IPS DF 19.7 (cell line): ENCODE measurements around the gene CASP1.
A peak's percentile ranks its signal among the peaks of the same experiment; 100 is the strongest.
"Not testable (repeated sequence)": the region's sequence is repeated elsewhere in the genome, so short reads cannot be mapped to it uniquely, and the experiment has no call there.

Experiments
- DNase-seq: peaks from one replicate; pipeline ENCODE4 v3.0.0-alpha.2; 2013; ENCODE audit warnings: low read depth, low spot score

Gene CASP1

GRCh38 chr11:105046898-105047579 is 12.1 kb upstream of the CASP1 start:
- no peak for DNase-seq

DNA sequence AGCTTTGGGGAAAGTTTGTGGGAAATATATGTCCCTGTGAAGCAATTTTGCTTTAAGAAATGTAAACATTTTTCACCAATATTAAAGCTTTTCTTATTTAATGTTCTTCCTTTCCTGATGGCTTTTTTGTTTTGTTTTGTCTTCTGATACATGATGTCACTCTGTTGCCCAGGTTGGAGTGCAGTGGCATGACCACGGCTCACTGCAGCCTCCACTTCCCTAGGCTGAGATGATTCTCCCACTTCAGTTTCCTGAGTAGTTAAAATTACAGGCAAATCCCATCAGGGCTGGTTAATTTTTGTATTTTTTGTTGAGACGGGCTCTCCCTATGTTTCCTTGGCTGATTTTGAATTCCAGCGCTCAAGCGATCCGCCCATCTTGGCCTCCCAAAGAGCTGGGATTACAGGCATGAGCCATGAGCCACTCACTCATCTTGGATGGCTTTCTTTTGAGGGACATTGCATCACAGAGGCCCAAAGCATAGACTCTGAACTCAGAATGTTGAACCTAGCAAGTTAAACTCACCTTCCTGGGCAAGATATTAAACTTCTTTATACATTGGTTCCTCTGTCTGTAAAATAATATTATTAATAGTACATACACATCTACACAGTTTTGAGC is 10.8 kb upstream of the CASP1 start:
- DNase-seq = no peak

- DNase-seq = not testable (repeated sequence)
Measured at GRCh38 chr11:105044557-105045524, 9.9 kb upstream of the CASP1 start, which contains the start of gene CARD16. Gene CARD16, minus strand, starts transcription at chr11:105045335. Its CDS starts 38 bp downstream, at chr11:105045297.

GRCh38 chr11:105042178-105042577 is 7.2 kb upstream of the CASP1 start:
- DNase-seq = no peak

- no peak for DNase-seq
Measured at GRCh38 chr11:105040703-105041102, 5.8 kb upstream of the CASP1 start.

GRCh38 chr11:105034388-105034787 is 556 bp downstream of the CASP1 start:
- not testable (repeated sequence) for DNase-seq

DNA sequence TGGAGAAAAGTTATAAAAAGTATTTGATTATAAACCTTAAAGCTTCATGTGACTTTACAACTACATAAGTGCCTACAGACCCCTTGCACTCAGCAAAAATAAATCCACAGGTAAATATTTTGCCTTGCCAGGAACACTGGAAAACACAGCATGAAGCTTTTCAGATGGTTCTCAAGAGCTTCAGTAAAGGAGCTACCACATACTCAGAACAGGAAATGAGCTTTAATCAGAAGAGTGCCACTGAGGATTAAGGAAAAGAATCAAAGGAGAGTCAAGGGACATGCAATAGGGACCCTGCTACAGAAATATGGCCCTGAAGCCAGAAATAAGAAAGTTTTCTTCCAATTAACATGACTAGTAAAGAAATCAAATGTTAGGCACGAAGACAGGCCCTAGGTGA is 1.2 kb downstream of the CASP1 start:
- DNase-seq = no peak

DNA sequence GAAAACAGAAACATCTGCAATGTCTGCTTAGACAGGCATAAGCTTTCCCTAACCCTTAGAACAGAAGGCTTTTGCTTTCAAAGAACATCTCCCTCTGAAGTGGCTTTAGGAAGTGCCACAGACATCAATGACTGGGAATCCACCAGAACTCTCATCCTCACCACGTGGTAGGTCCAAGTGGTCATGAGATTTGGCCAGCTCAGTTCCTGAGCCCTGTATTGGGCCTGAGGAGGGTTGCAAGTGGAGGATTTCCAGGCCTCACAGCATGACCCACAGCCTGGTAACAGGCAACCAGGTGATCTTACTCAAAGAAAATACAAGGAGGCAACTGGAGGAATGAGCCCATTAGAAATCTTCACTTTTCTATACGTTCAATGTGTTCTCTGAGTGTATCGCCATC is 1.6 kb downstream of the CASP1 start:
- DNase-seq = no peak

DNA sequence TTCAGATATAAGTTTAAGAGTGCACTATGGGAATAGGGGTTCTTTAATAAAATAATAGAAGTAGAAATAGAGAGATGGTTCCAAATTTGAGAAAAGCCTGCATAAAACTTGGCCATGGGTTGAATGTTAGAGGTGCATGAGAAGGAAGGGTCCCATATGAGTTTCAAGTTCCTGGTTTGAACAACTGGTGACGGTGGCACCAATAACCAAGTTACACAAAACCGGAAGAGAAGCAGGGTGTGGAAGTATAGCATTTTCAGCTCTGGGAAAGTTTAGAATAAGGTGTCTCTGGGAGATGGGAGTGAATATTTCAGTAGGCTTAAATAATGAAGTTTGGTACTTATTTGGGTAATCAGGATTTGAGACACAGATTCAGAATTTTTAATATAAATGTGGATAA is 2.4 kb downstream of the CASP1 start:
- no peak for DNase-seq

DNA sequence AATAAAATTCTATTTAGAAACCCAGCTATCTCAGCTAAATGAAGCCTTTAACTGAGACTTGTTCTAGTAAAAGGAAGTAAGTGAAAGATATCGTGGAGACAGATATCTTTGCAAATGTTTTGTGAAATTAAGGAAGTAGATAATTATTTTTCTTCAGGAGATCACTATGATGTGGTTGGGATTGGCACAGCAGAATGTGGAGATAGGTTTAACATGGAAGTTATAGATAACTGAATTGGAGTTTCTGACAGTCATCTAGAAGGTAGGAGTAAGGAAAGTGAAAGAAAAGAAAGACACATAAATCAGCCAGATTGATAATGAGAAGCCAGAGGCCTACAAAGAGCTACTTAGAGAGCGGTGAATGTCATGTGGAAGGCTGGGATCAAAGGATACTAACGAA is 7.3 kb downstream of the CASP1 start:
- DNase-seq = no peak

DNA sequence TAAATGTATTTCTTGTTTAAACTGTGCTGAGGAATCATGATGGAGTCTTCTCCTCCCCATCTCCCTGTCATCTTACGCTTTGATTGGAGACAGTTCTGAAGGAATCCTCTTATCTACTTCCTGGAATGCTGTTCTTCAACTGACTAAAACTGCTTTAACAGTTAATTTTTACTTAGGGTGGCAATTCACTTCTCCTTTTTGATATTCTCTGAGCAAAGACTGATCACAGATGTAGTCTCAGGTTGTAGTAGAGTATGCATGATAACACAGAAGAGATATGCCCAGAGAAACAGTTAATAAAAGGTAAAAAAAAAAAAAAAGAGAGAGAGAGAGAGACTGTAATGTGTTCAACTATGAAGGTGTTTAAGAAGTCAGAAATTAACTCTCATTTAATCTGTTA is 10.6 kb downstream of the CASP1 start:
- no peak for DNase-seq

GRCh38 chr11:105023003-105023402 is 11.9 kb downstream of the CASP1 start, which contains the start of gene CASP5:
Gene CASP5, minus strand, starts transcription at chr11:105023168. Its CDS starts 32 bp downstream, at chr11:105023136.
- DNase-seq = no peak

DNA sequence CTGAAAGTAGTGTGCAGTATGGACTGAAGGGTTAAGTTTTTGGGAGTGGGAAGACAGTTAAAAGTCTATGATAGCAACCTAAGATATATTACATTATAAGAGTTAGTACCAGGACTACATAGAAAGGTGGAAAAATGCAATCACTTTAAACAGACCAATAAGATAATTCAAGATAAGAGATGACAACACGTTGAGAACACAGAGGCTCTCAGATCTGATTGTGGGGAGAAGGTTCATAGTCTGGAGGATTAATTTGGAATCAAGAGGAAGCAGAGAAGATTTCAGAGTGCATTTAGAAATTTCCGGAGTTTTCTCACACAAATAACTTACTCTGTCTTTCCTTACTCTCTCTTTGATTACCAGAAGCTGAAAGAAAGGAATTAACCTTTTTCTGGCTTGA is 12.4 kb downstream of the CASP1 start:
- no peak for DNase-seq

- no peak for DNase-seq
Measured at GRCh38 chr11:105007463-105007862, 27.5 kb downstream of the CASP1 start.

DNA sequence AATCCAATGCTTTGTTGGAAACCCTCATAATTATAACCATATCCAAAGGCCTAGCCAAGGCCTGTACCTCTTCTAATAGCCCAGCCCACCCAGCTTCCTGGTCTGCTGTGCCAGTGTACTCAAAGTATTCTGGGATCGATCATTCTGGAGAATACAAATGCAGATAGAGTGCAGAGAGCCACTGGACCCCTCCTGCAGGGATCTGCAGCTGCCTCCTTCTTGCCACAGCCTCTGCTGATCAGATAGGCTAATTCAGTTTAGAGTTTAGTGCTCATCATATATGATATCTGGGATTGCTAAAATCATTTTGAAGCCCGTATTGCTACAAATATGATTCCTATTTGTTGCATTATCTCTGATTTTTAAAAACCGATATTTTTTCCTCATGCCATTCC is 29.5 kb downstream of the CASP1 start:
- no peak for DNase-seq

GRCh38 chr11:105004021-105004420 is 30.9 kb downstream of the CASP1 start:
- DNase-seq = no peak

DNA sequence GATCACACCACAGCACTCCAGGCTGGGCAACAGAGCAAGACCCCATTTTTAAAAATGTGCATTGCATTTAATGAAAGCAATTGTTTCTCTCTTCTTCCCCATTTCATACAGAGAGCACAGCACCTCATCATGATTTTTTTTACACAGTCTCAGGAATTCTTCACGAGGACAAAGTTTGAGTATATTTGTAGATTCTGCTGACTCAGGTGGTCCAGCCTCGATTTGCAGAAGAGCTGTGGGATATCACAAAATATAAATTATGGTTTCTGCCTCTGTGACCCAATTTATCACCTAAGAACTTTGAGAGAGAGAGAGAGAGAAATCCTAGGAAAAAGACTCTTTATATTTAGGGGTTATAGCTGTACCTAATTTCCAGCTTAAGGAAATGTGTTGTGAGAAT is 31.8 kb downstream of the CASP1 start:
- no peak for DNase-seq

- DNase-seq = peak; percentile 5
Measured at GRCh38 chr11:105000797-105001196, 34.1 kb downstream of the CASP1 start.

- DNase-seq = no peak
Measured at GRCh38 chr11:105000167-105000566, 34.8 kb downstream of the CASP1 start.

DNA sequence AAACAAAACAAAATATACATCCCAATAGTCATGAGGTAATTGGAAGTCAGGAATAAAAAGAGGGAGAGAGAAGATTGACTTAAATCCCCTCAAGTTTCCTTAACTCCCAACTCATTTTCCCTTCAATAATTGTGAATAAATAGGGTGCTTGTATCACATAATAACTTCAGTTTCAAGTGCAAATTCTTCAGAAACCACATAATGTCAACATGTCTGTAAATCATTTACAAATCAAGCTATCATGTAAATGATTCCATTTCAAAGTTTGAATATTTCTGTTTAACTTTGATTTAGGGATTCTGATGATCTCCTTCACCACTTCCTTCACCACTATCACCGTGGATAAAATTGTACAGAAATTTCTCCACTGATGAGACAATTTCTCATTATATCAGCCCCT is 35.2 kb downstream of the CASP1 start:
- DNase-seq = no peak

DNA sequence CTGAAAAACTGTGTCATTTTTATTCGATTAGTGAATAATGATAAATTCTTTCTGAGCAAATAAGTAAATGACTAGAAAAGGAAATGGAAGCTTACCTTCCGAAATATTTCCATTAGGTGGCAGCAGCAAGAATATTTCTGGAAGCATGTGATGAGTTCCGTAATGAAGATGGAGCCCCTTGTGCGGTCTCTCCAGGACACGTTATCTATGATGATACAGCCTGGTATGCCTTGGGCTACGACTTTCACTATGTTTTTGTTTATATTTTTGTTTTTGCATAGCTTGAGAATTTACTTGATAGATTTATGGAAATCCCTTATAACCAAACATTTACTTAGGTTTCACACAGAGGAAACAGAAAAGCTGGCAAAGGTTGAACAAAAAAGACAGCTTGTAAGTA is 37.7 kb downstream of the CASP1 start:
- no peak for DNase-seq

DNA sequence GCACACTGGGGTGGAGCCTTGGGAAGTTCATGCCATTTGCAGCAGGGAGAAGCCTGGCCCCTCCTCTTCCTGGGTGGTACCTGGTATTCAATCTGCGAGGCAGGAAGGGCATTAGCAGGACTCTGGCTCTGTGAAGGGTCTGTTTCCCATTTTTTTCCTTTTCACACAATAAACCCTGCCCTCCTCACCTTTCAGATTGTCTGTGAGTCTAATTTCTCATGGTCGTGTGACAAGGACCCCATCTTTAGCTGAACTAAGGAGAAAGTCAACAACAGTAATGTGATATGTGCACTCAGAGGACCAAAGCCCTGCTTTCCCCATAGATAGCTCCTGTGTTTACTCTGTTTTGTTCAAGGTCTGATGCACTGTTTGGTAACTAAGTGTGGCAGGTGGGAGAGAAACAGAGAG is 39.9 kb downstream of the CASP1 start:
- DNase-seq = no peak
